GM18861 (cell line): ENCODE measurements around the gene STIP1.

Experiments used
- ATAC-seq: cut with Tn5 transposase; IDR thresholded peaks from one replicate; pipeline ENCODE4 v1.9.1; 2021; ENCODE audit not compliant: unreplicated experiment

The STIP1 gene

GRCh38 chr11:64196626-64197025 is 10.7 kb downstream of the STIP1 start:
- ATAC-seq: no peak

- ATAC-seq: no peak
Observed at GRCh38 chr11:64198511-64198910, 12.5 kb downstream of the STIP1 start.

DNA sequence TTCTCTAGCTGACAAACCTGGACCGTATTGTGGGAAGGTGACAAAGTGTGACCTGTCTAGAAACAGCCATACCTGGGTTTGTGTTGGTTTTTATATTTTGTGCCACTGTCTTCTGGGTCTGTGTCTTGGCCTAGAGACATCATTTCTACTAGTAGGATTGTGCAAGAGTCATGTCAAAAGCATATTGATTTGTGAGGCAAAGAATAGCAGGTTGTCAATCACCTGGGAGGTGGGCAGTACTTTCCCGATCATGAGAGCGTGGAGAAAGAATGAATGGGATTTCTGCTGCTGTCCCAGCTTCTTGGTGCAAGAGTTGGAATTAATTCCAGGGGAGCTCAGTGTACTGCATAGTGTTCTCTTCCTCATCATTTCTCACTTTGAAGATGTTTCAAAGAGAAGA is 15.6 kb downstream of the STIP1 start:
- ATAC-seq: no peak

DNA sequence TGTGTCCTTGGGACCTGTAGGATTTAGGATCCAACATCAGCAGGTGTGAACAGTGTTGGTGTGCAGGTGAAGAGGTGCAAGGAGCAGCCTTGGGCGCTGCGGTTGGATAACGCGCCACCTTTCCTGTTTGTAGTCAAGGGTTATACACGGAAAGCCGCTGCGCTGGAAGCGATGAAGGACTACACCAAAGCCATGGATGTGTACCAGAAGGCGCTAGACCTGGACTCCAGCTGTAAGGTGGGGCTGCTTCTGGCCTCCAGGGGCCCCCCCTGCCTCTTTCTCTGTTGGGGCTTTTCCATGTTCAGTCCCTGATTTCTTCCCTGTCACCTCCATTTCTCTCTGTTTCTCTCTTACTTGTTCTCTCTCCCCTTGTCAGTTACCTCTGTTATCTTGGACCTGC is 17.0 kb downstream of the STIP1 start:
- no peak for ATAC-seq

GRCh38 chr11:64203421-64204079 is 17.6 kb downstream of the STIP1 start:
- no peak for ATAC-seq

GRCh38 chr11:64204080-64204440 is 18.1 kb downstream of the STIP1 start:
- no peak for ATAC-seq

DNA sequence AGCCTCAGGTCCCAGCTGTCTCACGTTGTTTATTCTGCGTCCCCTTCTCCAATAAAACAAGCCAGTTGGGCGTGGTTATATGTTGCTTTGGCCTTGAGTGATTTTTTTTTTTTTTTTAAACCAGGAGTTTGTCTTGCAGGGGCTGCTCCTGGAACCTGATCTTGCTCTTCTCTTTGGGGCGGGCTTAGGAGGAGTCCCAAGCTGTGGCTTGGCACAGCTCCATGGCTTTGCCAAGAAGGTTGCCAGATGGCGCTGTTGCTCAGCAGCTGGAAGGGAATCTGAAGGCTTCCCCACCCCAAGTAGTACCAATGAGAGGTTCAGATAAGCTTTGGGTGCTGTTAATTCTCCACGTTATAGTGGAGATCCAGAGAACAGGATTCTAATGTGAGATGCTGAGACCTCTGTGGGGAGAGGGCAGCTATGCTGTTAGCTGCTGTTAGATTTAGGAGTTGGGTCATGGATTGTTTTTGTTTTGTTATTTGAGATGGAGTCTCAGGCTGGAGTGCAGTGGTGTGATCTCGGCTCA is 18.6 kb downstream of the STIP1 start:
- ATAC-seq: no peak

GRCh38 chr11:64206457-64207255 is 20.7 kb downstream of the STIP1 start, which contains the start of gene FERMT3:
Gene FERMT3 (plus strand): TSS chr11:64206721. CDS start chr11:64207365, 644 bp downstream.
- peak; percentile 38 for ATAC-seq

DNA sequence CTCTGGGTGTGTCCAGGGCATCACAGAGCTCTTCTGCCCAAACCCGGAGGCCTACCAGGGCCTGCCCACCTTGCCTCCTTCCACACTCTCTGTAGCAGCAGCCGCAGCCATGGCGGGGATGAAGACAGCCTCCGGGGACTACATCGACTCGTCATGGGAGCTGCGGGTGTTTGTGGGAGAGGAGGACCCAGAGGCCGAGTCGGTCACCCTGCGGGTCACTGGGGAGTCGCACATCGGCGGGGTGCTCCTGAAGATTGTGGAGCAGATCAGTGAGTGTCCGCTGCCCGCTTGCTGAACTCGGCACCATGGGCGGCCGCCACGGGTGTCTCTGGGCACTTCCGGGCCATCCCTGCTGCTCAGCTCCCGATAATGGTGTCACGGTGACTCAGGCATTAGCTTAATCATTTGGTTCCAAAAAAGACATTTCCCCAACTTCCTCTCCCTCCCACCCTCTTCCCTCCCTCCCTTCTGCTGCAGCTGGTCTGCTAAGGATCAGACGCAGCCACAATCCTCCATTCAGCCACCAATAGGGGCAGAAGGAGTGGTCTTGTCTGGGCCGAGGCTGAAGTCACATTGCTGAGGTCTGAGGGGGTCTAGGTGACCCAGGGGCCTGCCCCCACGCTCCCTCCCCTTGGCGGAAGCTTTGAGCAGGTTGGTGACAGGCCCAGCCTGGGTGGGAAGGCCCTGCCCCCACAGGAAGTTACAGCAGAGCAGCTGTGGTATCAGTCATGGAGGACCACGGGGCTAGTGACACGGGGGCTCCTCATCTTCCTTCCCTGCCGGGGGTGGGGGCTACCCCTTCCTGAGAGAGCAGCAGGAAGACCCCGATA is 21.5 kb downstream of the STIP1 start:
- ATAC-seq: peak; percentile 47

DNA sequence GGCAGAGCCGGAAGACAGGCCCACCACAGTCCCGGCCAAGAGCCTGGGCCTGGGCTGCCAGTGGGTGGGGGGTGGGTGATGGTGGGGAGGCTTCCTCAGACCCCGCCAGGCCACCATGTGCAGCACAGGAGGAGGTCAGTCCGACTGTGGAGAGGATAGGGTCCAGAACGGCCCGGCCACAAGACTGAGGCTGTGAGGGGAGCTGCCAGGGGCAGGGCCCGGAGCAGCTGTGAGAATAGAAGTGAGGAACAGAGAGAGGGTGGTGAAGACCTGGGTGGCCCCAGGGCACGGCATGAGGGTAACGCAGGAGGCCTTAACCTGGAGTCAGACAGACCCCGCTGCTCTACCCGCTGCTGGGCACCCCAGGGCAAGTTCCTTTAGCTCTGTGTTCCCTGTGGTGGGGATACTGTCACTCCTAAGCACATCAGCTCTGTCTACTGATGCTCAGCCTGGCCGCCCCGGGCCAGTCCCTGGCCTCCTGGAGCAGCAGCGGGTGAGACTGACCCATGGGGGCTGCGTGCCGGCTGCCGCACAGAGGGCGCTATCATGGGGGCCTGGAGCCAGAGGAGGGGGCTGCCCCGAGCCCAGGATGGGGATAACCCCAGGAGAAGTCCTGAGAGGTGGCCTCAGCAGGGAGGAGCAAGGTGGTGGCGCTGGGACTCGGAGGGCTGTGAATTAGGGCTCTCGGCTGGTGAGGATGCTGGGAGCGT is 22.3 kb downstream of the STIP1 start:
- ATAC-seq: no peak

GRCh38 chr11:64208796-64209562 is 23.0 kb downstream of the STIP1 start:
- ATAC-seq: no peak

- ATAC-seq: no peak
Observed at GRCh38 chr11:64209563-64209843, 23.5 kb downstream of the STIP1 start.

GRCh38 chr11:64210301-64211020 is 24.5 kb downstream of the STIP1 start:
- ATAC-seq: no peak

GRCh38 chr11:64211181-64211872 is 25.4 kb downstream of the STIP1 start:
- no peak for ATAC-seq

DNA sequence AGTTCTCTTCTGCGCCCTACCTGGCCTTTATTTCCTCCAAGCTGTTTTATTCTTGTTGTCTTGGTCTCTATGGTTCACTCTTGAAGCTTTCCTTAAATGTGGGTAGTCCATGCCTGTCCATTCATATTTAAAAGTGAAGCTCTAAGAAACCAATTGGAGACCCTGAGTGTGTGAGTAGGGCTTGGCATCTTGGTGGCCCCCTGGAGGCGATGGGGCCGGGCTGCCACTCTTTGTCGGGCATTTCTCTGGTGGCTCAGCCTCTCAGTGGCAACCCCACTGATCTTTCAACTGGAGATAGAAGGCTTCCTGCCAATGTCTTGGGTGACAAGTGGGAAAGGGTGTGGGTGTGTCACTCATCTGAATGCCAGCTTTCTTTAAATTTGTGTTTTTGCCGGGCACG is 30.9 kb downstream of the STIP1 start:
- ATAC-seq: no peak

- ATAC-seq: no peak
Observed at GRCh38 chr11:64218628-64219353, 32.8 kb downstream of the STIP1 start.

DNA sequence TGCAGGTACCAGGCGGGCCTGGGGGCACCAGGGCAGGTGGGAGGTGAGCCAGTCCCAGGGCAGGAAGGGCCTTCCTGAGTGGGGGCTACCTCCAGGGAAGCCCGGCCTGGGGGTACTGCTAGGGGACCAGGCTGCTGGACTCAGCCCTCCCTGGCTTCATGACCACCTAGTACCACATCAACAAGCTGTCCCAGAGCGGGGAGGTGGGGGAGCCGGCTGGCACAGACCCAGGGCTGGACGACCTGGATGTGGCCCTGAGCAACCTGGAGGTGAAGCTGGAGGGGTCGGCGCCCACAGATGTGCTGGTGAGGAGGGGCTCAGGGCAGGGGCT is 33.3 kb downstream of the STIP1 start:
- ATAC-seq: no peak

- no peak for ATAC-seq
Observed at GRCh38 chr11:64219755-64220154, 33.8 kb downstream of the STIP1 start.

GRCh38 chr11:64220271-64220670 is 34.3 kb downstream of the STIP1 start:
- no peak for ATAC-seq
